ENCODE data around the gene AOX1.
"Not testable (repeated sequence)": the region's sequence is repeated elsewhere in the genome, so short reads cannot be mapped to it uniquely, and the experiment has no call there.

Gene AOX1

GRCh38 chr2:200631287-200631686, 45.5 kb downstream of the AOX1 start:
- DNase-seq: no peak

GRCh38 chr2:200634231-200634964, 48.6 kb downstream of the AOX1 start:
- no peak for DNase-seq

- no peak for DNase-seq
Observed at GRCh38 chr2:200635251-200635650, 49.4 kb downstream of the AOX1 start.

GRCh38 chr2:200637901-200638300, 52.1 kb downstream of the AOX1 start:
- DNase-seq: no peak

- DNase-seq: no peak
Observed at GRCh38 chr2:200640176-200640575, 54.4 kb downstream of the AOX1 start.

- DNase-seq: no peak
Observed at GRCh38 chr2:200640901-200641300, 55.1 kb downstream of the AOX1 start.

DNA sequence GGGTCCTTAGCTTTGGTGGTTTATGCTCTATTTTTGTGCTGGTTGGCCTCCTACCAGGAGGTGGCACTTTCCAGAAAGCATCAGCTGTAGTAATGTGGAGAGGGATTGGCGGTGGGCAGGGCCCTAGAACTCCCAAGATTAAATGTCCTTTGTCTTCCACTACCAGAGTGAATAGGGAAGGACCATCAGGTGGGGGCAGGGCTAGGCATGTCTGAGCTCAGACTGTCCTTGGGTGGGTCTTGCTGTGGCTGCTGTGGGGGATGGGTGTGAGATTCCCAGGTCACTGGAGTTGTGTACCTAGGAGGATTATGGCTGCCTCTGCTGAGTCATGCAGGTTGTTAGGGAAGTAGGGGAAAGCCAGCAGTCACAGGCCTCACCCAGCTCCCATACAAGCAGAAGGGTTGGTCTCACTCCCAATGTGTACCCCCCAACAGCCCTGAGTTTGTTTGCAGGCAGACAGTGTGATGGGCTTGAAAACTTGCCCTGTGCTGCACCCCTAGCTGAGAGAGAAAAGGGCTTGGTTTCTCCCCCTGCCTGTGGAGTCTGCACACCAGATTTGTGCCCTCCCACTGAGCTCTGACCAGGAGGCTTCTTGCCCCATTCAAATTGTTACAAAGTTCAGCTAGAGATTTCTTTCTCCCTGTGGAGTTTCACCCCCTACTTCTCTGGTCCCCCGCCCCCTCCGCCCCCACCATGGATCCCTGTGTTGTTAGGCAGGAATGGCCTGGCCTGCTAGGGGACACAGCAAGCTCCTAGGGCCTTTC, 62.9 kb downstream of the AOX1 start:
- DNase-seq: not testable (repeated sequence)

DNA sequence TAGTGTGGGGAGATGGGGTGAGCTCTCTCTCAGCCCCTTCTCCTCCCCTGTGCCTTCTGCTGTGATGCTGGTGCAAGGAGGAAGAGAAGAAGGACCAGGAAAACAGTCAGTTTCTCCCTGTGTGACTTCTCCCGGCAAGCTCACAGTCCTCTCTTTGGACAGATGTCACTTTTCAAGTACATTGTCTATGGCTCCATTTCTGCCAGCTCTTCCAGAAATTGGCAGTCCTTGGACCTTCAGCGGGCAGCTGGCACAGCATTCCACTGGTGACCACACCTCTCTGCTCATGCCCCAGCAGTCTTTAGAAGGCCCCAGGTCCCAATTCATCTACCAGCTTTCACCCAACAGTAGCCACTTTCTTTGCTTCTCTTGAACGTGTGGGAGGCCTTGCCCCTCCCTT, 63.9 kb downstream of the AOX1 start:
- DNase-seq: no peak

- DNase-seq: no peak
Observed at GRCh38 chr2:200650195-200650594, 64.4 kb downstream of the AOX1 start.

GRCh38 chr2:200652158-200652557, 66.3 kb downstream of the AOX1 start:
- no peak for DNase-seq

DNA sequence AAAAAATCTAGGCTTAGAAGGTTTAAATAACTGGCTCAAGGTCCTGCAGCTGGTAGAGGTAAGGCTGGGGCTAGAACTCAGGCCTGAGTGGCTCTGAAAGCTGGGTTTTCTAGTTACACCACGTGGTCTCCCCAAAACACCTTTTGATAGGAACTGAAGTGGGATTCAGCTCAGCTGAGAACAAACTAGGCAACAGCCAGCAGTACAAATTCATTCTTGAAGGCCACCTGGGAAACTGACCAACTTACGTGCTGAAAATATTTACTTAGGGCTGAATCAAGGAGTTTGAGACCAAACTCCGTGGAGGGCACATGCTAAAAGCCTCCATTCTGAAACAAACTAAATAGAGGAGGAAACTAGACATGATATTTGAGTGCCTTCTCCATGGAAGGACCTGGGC, 67.2 kb downstream of the AOX1 start:
- no peak for DNase-seq

GRCh38 chr2:200654823-200655222, 69.0 kb downstream of the AOX1 start:
- DNase-seq: no peak

- no peak for DNase-seq
Observed at GRCh38 chr2:200655918-200656580, 70.2 kb downstream of the AOX1 start.

GRCh38 chr2:200658278-200658864, 72.6 kb downstream of the AOX1 start:
- no peak for DNase-seq

GRCh38 chr2:200659410-200659809, 73.6 kb downstream of the AOX1 start:
- DNase-seq: no peak

- no peak for DNase-seq
Observed at GRCh38 chr2:200661477-200661876, 75.7 kb downstream of the AOX1 start.

DNA sequence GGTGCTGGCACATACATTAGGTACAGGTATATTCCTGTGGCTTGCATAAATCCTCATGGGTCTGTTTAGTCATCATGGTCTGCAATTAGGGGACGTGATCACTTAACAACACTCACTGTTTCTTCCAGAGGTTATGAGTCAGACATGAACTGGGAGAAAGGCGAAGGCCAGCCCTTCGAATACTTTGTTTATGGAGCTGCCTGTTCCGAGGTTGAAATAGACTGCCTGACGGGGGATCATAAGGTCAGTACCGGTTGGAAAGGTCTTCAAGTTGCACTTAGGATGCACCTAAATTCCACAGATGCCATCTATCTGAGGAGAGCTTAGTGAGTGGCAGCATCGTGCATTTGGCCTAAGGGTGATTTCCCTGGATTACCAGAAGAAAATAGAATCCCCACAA, 76.9 kb downstream of the AOX1 start:
- DNase-seq: no peak

DNA sequence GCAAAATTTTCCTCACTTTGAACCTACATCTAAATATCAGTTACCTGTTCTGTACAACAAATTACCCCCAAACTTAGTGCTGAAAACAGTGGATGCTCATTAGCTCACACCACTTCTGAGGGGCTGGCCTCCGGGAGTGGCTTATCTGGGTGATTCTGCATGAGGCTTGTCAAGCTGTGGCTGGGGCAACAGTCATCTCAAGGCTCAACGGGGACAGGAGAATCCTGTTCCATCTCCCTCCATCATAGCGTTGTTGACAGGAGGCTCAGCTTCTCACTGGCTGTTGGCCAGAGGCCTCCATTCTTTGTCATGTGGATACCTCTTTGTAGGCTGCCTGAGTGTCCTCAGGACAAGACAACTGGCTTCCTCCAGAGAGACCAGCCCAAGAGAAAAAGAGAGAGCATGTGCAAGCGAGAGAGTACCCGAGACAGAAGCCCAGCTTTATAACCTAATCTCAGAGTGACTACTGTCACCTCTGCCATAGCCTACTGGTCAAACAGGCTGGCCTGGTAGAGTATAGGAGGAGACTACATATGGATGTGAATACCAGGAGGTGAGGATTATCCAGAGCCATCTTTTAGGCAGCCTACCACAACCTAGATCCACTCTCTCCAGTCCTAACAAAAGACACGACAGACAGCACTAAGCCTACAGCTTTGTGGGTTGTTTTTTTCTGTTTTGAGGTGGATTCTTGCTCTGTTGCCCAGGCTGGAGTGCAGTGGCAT, 79.1 kb downstream of the AOX1 start:
- no peak for DNase-seq

GRCh38 chr2:200665626-200666453, 80.0 kb downstream of the AOX1 start:
- no peak for DNase-seq

GRCh38 chr2:200667413-200667812, 81.6 kb downstream of the AOX1 start:
- no peak for DNase-seq

- no peak for DNase-seq
Observed at GRCh38 chr2:200668478-200668877, 82.7 kb downstream of the AOX1 start.

DNA sequence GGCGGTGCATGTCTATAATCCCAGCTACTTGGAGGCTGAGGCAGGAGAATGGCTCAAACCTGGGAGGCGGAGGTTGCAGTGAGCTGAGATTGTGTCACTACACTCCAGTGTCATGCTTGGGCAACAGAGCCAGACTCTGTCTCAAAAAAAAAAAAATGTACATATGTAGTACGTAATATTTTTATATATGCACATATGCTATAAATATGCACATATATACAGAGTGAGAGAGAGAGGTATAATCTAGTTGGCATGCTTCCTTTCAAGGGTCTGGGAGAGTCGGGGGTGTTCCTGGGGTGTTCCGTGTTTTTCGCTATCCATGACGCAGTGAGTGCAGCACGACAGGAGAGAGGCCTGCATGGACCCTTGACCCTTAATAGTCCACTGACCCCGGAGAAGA, 83.5 kb downstream of the AOX1 start:
- no peak for DNase-seq

Measured in NCI-H1092 (cell line).